Parathyroid adenoma (tissue), 2 donors: ENCODE data around the gene DUS1L.

Experiments
- H2AFZ ChIP-seq: fragments of 300-600 bp; sonication (generic); one replicate; pipeline ENCODE4 v1.7.0; 2017; ENCODE audit warnings: antibody characterized with exemption, mild to moderate bottlenecking
- H3K27ac ChIP-seq: fragments of 300-600 bp; sonication (generic); one replicate; pipeline ENCODE4 v1.7.0; 2017
- H3K27me3 ChIP-seq: fragments of 300-600 bp; sonication (generic); one replicate; pipeline ENCODE4 v1.7.0; 2017; ENCODE audit warnings: low read length; ENCODE audit not compliant: control insufficient read depth, insufficient read depth
- H3K36me3 ChIP-seq: fragments of 300-600 bp; sonication (generic); one replicate; pipeline ENCODE4 v1.7.0; 2017; ENCODE audit warnings: low read length; ENCODE audit not compliant: control insufficient read depth, insufficient read depth
- H3K4me1 ChIP-seq: fragments of 300-600 bp; sonication (generic); one replicate; pipeline ENCODE4 v1.7.0; 2017; ENCODE audit warnings: control low read depth
- H3K4me2 ChIP-seq: fragments of 300-600 bp; sonication (generic); one replicate; pipeline ENCODE4 v1.7.0; 2017; ENCODE audit warnings: low read length
- H3K4me3 ChIP-seq: fragments of 300-600 bp; sonication (generic); one replicate; pipeline ENCODE4 v1.7.0; 2017; ENCODE audit warnings: low read depth, low read length
- H3K79me2 ChIP-seq: fragments of 300-600 bp; sonication (generic); one replicate; pipeline ENCODE4 v1.7.0; 2017; ENCODE audit warnings: control low read depth
- H3K9ac ChIP-seq: fragments of 300-600 bp; sonication (generic); one replicate; pipeline ENCODE4 v1.7.0; 2017; ENCODE audit warnings: mild to moderate bottlenecking
- H3K9me3 ChIP-seq: fragments of 300-600 bp; sonication (generic); one replicate; pipeline ENCODE4 v1.7.0; 2017; ENCODE audit warnings: low read length; ENCODE audit not compliant: control insufficient read depth
- TF ChIP-seq, protein P1 (sequence below): fragments of 300-600 bp; sonication (generic); IDR thresholded peaks from one replicate; pipeline ENCODE4 v1.7.0; 2017; ENCODE audit warnings: antibody characterized with exemption, mild to moderate bottlenecking
- donor health status: primary hyperparathyroidism.

DUS1L gene

DNA sequence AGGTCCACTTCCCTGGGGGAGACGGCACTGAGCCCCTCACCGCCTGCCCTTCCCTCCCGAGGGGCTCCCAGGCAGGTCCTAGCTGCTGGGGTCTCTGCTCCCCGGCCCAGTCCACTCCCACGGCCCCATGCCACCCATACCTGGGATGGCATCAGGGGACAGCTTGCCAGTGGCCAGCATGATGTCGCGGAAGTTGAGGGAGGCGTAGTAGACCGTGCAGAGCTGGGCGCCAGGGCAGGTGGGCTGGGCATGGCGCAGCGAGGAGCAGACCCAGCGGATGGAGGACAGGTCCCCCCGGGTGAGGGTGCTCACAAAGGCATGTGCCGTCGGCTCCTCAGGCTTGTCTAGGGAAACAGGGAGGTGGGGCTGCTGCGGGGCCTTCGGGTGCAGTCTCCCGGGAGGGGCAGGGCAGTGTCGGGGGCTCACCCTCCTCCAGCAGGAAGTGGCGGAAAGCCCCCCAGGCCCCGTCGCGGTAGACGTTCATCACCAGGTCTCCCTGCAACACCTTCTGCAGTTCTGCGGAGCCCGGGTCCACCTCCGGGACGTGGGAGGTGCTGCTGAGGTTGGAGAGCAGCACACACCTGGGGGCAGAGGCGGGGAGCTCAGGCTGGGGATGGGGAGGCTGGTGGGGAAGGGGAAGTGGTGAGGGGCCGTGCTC lies 18.9 kb upstream of the DUS1L start:
- no peak overlapping the region for H2AFZ ChIP-seq
- TF ChIP-seq, protein P1, sequence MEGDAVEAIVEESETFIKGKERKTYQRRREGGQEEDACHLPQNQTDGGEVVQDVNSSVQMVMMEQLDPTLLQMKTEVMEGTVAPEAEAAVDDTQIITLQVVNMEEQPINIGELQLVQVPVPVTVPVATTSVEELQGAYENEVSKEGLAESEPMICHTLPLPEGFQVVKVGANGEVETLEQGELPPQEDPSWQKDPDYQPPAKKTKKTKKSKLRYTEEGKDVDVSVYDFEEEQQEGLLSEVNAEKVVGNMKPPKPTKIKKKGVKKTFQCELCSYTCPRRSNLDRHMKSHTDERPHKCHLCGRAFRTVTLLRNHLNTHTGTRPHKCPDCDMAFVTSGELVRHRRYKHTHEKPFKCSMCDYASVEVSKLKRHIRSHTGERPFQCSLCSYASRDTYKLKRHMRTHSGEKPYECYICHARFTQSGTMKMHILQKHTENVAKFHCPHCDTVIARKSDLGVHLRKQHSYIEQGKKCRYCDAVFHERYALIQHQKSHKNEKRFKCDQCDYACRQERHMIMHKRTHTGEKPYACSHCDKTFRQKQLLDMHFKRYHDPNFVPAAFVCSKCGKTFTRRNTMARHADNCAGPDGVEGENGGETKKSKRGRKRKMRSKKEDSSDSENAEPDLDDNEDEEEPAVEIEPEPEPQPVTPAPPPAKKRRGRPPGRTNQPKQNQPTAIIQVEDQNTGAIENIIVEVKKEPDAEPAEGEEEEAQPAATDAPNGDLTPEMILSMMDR = no peak
- no peak overlapping the region for H3K27ac ChIP-seq
- no peak overlapping the region for H3K9ac ChIP-seq
- H3K9me3 ChIP-seq = no peaks in the 10 kb centered on the region
- no peaks in the 10 kb centered on the region for H3K36me3 ChIP-seq
- no peak overlapping the region for H3K4me3 ChIP-seq
- no peaks in the 10 kb centered on the region for H3K27me3 ChIP-seq
- no peaks in the 10 kb centered on the region for H3K4me1 ChIP-seq
- no peak overlapping the region for H3K4me2 ChIP-seq
- no peaks in the 10 kb centered on the region for H3K79me2 ChIP-seq

DNA sequence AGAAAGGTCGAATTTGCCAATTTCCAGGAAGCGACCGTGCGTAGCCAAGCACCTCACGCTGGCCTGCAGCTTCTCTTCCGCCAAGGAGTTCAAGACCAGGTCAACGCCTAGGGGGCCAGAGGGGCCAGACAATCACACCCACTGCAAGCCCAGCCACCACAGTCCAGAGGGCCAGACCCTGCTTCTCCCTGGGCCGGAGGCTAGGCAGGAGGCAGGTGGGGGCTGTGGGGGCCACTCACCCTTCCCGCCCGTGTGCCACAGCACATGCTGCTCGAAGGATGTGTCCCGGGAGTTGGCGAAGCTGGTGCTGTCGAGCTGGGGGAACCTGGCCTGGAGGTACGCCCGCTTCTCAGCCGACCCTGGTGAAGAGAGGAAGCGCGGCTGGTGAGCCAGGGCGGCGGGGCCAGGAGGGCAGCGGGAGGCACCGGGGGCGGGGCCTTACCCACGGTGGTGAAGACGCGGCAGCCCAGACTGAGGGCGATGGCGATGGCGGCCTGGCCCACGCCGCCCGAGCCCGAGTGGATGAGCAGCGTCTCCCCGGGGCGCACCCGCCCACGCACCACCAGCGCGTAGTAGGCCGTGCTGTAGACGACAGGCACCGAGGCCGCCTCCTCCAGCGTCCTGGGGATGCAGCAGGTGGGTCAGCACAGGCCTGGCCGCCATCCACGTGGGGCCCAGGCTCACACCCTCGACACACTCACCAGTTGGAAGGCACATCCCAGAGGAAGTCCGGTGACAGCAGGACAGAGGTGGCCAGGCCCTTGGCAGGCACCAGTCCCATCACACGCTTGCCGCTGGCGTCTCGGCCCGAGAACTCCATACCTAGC lies 18.1 kb upstream of the DUS1L start:
- Histone ChIP-seq H3K36me3 (no peaks in the 10 kb centered on the region), H3K4me1 (no peaks in the 10 kb centered on the region), H3K4me3 (no peak overlapping the region), H3K79me2 (no peaks in the 10 kb centered on the region), H3K27ac (no peak overlapping the region), H3K9ac (no peak overlapping the region), H3K27me3 (no peaks in the 10 kb centered on the region), H3K4me2 (no peak overlapping the region), H2AFZ (no peak overlapping the region), H3K9me3 (no peaks in the 10 kb centered on the region)
- TF ChIP-seq, protein P1 = no peak

DNA sequence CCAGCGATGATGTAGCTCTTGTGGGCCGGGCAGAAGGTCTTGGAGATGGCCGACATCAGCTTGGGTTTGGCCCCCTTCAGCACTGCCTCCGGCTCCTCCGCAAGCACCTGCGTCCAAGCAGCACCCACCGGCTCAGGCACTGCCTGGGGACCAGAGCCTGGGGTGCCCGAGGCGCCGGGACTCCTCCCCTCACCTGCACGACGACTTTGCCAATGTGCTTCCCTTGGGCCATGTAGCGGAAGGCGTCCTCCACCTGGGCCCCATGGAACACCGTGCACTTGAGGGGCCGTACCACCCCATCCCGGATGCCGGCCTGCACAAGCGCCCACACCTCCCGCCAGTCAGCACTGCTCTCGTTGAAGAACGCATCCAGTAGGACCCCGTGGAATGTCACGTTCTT lies 17.4 kb upstream of the DUS1L start:
- no peak overlapping the region for H3K9ac ChIP-seq
- H3K4me3 ChIP-seq = no peak overlapping the region
- TF ChIP-seq, protein P1 = no peak
- no peaks in the 10 kb centered on the region for H3K9me3 ChIP-seq
- no peaks in the 10 kb centered on the region for H3K79me2 ChIP-seq
- H2AFZ ChIP-seq = no peak overlapping the region
- no peak overlapping the region for H3K27ac ChIP-seq
- H3K4me1 ChIP-seq = no peaks in the 10 kb centered on the region
- no peak overlapping the region for H3K4me2 ChIP-seq
- no peaks in the 10 kb centered on the region for H3K27me3 ChIP-seq
- no peaks in the 10 kb centered on the region for H3K36me3 ChIP-seq

DNA sequence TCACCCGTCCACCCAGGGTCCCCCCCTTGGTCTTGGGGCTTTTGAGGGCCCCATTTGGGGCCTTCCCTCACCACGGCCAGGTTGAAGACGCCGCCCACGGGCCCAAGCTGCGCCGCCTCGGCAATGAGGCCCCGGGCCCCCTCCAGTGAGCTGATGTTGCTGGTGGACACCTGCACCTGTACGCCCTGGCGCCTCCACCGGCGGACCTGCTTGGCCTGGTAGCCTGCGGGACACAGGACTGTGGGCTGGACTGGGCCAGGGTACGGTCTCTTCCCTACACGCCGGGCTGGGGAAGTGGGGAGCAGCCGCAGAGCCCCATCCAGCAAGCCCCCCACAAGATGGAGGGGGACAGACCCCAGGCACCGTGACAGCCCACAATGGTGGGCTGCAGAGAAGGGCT lies 16.9 kb upstream of the DUS1L start:
- no peaks in the 10 kb centered on the region for H3K27me3 ChIP-seq
- no peak overlapping the region for H2AFZ ChIP-seq
- H3K9me3 ChIP-seq = no peaks in the 10 kb centered on the region
- H3K4me1 ChIP-seq = no peaks in the 10 kb centered on the region
- H3K36me3 ChIP-seq = no peaks in the 10 kb centered on the region
- H3K27ac ChIP-seq = no peak overlapping the region
- TF ChIP-seq, protein P1 = no peak
- H3K4me3 ChIP-seq = no peak overlapping the region
- H3K79me2 ChIP-seq = no peaks in the 10 kb centered on the region
- H3K4me2 ChIP-seq = no peak overlapping the region
- no peak overlapping the region for H3K9ac ChIP-seq
